ENCODE results near the gene KAT8. TPM values are rescaled to one million over a fixed set of nuclear protein-coding genes. Genes with fewer than 3 reads are reported as not detected.

Gene KAT8
- total RNA-seq, 2 donors from 2014 or later = 58.0 to 64.3 TPM

DNA sequence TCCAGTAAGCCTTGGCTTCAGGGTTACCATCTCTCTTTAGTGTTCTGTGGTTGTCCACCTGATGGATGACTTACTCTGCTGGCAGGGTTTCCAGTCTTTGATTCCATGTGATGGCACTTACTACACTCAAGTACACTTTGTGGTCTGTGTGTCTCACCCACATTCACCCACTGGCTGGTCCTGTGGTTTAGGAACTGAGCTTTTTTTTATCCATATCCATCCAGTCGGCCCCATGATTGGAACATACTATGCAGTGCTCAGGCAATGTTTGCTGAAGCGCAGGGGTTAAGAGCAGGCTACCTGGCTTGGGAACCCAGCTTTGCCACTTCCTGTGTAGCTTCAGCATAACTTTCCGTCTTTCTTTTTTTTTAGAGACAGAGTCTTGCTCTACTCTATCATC, 59.7 kb downstream of the KAT8 start:
- H3K9me3 ChIP-seq = no peaks in the 10 kb centered on the region
- no peak overlapping the region for H3K4me3 ChIP-seq
- H3K27me3 ChIP-seq = no peaks in the 10 kb centered on the region
- no peak for DNase-seq (ENCODE audit: low spot score)
- peaks cover 0 to 22% of the 10 kb centered on the region in 2 donors for H3K4me1 ChIP-seq
- no peaks in the 10 kb centered on the region for H3K36me3 ChIP-seq
- H3K27ac ChIP-seq = no peak overlapping the region
- TF ChIP-seq, protein P1, sequence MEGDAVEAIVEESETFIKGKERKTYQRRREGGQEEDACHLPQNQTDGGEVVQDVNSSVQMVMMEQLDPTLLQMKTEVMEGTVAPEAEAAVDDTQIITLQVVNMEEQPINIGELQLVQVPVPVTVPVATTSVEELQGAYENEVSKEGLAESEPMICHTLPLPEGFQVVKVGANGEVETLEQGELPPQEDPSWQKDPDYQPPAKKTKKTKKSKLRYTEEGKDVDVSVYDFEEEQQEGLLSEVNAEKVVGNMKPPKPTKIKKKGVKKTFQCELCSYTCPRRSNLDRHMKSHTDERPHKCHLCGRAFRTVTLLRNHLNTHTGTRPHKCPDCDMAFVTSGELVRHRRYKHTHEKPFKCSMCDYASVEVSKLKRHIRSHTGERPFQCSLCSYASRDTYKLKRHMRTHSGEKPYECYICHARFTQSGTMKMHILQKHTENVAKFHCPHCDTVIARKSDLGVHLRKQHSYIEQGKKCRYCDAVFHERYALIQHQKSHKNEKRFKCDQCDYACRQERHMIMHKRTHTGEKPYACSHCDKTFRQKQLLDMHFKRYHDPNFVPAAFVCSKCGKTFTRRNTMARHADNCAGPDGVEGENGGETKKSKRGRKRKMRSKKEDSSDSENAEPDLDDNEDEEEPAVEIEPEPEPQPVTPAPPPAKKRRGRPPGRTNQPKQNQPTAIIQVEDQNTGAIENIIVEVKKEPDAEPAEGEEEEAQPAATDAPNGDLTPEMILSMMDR (IDR thresholded peaks at IDR 0.05) = no peak

DNA sequence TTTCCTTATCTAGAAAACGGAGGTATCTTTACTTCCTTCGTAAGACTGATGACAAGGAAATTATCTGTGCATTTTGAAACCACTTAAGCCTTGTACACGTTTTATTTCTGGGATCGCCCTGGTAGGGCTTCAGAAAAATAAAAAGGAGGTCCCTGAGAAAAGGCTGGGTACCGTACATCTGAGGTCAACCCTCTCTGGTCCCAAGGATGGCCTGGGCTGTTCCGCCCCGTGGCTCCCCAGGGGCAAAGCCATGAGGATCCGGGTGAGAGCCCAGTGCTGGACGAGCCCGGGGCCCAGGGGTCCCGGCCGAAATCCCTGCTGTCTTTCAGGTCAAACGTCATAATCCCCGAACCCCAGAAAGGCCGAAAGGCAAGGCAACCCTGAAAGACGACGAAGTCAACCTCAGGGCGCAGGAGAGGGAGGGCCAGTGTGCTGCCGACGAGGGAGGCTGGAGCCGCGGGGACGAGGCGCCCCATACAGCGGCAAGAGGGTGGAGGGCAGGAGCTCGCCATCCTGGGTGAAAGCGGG, 61.8 kb downstream of the KAT8 start:
- Histone ChIP-seq H3K4me1 (peaks cover 0 to 42% of the 10 kb centered on the region in 2 donors), H3K36me3 (peaks cover 18% of the 10 kb centered on the region), H3K27me3 (no peaks in the 10 kb centered on the region), H3K4me3 (peak overlapping the region; percentile 94 to 99), H3K9me3 (no peaks in the 10 kb centered on the region), H3K27ac (peak overlapping the region; percentile 97 to 100)
- TF ChIP-seq, protein P1 (IDR thresholded peaks at IDR 0.05) = no peak
- DNase-seq (ENCODE audit: low spot score) = no peak

GRCh38 chr16:31179747-31180459, 62.4 kb downstream of the KAT8 start, which contains the start of gene FUS:
Gene FUS, plus strand, starts transcription at chr16:31180139. Its CDS starts 76 bp downstream, at chr16:31180215.
- H3K4me1 ChIP-seq = peaks cover 0 to 42% of the 10 kb centered on the region in 2 donors
- H3K36me3 ChIP-seq = peaks cover 24% of the 10 kb centered on the region
- peak within 1 kb of the TSS; percentile 97 to 100 for H3K27ac ChIP-seq
- TF ChIP-seq, protein P1 (IDR thresholded peaks at IDR 0.05) = no peak
- no peaks in the 10 kb centered on the region for H3K27me3 ChIP-seq
- no peaks in the 10 kb centered on the region for H3K9me3 ChIP-seq
- DNase-seq (ENCODE audit: low spot score) = peak; percentile 94
- peak within 1 kb of the TSS; percentile 94 to 99 for H3K4me3 ChIP-seq

Other genes starting within 250 kb of the KAT8 start
- gene BCL7C, start 223.6 kb upstream of the KAT8 start, total RNA-seq = 10 to 100 TPM; 21.1 to 35.1 TPM
- 1 to 10 TPM; 6.5 to 7.6 TPM for gene CTF1, start 221.1 kb upstream of the KAT8 start, total RNA-seq
- 1 to 10 TPM; 5.7 to 7.9 TPM for gene FBXL19, start 194.1 kb upstream of the KAT8 start, total RNA-seq
- gene ORAI3, start 168.6 kb upstream of the KAT8 start, total RNA-seq = 10 to 100 TPM; 22.4 to 23.0 TPM
- 1 to 10 TPM; 3.8 to 8.6 TPM for gene SETD1A, start 159.9 kb upstream of the KAT8 start, total RNA-seq
- 1 to 10 TPM; 6.0 to 8.5 TPM for gene HSD3B7, start 132.5 kb upstream of the KAT8 start, total RNA-seq
- 1 to 10 TPM; 1.3 to 2.1 TPM for gene STX1B, start 107.0 kb upstream of the KAT8 start, total RNA-seq
- 10 to 100 TPM; 17.1 to 23.8 TPM for gene STX4, start 84.1 kb upstream of the KAT8 start, total RNA-seq
- gene ZNF668, start 43.4 kb upstream of the KAT8 start, total RNA-seq = 1 to 10 TPM; 7.4 to 9.2 TPM
- gene ZNF646, start 43.2 kb upstream of the KAT8 start, total RNA-seq = 10 to 100 TPM in 1 of 2 donors, 1 to 10 TPM in 1; 6.2 to 10.8 TPM
- gene PRSS53, start 28.7 kb upstream of the KAT8 start, total RNA-seq = under 1 TPM; 0.15 to 0.43 TPM
- 10 to 100 TPM; 64.9 to 71.8 TPM for gene VKORC1, start 22.9 kb upstream of the KAT8 start, total RNA-seq
- 10 to 100 TPM; 52.0 to 62.3 TPM for gene BCKDK, start 9.3 kb upstream of the KAT8 start, total RNA-seq
- 1 to 10 TPM in 1 of 2 donors, not detected in 1; 2.4 TPM for gene PRSS8, start 18.1 kb downstream of the KAT8 start, total RNA-seq
- gene PRSS36, start 32.4 kb downstream of the KAT8 start, total RNA-seq = 1 to 10 TPM; 1.3 to 1.9 TPM
- 10 to 100 TPM; 16.9 to 34.3 TPM for gene FUS, start 62.5 kb downstream of the KAT8 start, total RNA-seq
- gene PYCARD, start 85.1 kb downstream of the KAT8 start, total RNA-seq = 10 to 100 TPM in 1 of 2 donors, 1 to 10 TPM in 1; 7.9 to 13.8 TPM
- under 1 TPM; 0.04 to 0.11 TPM for gene TRIM72, start 96.5 kb downstream of the KAT8 start, total RNA-seq
- gene PYDC1, start 99.5 kb downstream of the KAT8 start, total RNA-seq = not detected
- gene ITGAM, start 142.3 kb downstream of the KAT8 start, total RNA-seq = 10 to 100 TPM in 1 of 2 donors, 1 to 10 TPM in 1; 2.1 to 15.4 TPM
- gene ITGAX, start 237.5 kb downstream of the KAT8 start, total RNA-seq = 1 to 10 TPM in 1 of 2 donors, under 1 TPM in 1; 0.78 to 2.6 TPM